Stimulated activated CD4-positive, alpha-beta T cell treated with anti-CD3 and anti-CD28 coated beads, Interleukin-12 subunit alpha, Interleukin-12 subunit beta, amount 100 ng/mL, for 24 hours (primary cell): ENCODE measurements around the gene SLC6A11.

Experiments
- DNase-seq, 2 experiments: peaks; one replicate each; pipeline ENCODE4 v3.0.0-alpha.2; 2020; ENCODE audit warnings: low read depth in 2 of 2

SLC6A11 gene

GRCh38 chr3:10790713-10791112, 25.3 kb upstream of the SLC6A11 start:
- DNase-seq: no peak

GRCh38 chr3:10792208-10792607, 23.8 kb upstream of the SLC6A11 start:
- no peak for DNase-seq

GRCh38 chr3:10798600-10799367, 17.2 kb upstream of the SLC6A11 start:
- no peak for DNase-seq

DNA sequence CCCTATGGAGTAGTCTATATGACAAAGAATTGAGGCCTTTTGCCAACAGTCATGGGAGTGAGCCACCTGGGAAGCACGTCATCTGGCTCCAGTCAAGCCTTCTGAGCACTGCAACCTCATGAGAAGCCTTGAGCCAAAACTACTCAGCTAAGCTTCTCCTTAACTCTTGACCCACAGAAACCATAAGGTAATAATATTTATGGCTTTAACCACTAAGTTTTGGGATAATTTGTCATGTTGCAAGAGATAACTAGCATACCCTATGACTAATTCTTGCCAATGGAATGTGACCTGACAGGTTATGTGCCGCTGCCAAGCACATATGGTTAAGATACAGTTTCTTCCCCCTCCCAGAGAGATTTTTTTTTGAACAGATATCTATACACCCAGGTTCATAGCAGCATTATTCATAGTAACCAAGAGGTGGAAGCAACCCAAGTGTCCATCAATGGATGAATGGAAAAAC, 11.8 kb upstream of the SLC6A11 start:
- DNase-seq: no peak

DNA sequence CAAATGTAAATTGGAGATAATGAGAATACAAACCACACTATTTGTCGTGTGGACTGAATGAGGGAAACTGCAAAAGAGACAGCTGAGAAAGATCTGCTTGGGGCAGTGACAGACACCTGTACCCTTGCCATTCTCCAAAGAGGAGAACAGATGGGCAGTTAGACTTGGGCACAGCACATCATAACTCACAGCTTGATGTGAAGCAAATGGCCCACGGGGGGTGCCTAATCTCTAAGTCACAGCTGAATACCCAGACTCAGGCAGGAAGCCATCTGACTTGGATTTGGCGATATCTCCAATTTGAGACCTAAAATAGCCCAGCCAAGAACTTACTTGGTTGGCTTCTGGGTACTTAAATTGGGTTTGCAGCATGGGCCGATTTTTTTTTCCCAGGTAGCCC, 10.0 kb upstream of the SLC6A11 start:
- no peak for DNase-seq

DNA sequence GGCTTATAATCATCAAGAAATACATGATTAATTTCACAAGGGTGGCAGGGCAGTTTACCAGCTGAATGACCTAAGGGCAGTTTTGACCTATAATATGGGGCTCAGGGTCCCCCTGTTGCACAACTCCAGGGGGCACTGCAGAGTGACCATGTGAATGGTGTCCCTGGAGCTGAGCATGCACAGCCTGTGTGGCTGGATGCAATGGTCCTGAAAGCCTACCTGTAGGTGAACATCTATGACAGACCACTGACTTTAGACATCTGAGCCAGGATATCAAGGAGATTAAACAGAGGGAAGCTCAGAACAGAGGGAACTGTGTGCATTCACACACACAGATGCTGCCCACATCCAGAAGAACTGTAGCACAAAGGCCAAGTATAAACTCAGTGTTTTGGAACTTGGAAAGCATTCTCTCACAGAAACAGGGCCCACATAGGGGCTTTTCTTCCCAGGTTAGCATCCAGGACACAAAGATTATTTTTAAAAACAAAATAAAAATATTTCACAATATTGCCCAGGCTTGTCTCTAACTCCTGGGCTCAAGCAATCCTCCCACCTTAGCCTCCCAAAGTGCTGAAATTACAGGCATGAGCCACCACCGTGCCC, 7.8 kb upstream of the SLC6A11 start:
- DNase-seq: no peak

GRCh38 chr3:10808974-10809373, 7.1 kb upstream of the SLC6A11 start:
- DNase-seq: no peak

DNA sequence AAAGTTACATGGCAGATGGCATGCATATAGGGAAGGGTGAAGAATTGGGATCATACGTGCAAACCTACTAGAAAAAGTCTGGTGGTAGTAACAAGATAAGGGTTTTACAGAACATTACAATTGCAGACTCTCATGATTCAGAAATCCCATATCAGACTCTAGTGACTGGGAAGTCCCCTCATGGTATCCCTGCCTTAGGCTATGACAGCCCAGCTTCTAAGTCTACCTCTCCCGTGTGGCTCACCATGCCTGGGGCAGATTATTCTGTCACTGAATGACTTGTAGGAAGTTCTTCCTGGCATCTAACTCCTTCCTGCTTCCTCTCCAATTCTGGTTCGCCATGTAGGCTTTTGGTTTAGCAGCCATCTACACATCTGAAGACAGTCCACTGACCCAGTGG, 5.7 kb upstream of the SLC6A11 start:
- DNase-seq: no peak

GRCh38 chr3:10813425-10813824, 2.6 kb upstream of the SLC6A11 start:
- no peak for DNase-seq

DNA sequence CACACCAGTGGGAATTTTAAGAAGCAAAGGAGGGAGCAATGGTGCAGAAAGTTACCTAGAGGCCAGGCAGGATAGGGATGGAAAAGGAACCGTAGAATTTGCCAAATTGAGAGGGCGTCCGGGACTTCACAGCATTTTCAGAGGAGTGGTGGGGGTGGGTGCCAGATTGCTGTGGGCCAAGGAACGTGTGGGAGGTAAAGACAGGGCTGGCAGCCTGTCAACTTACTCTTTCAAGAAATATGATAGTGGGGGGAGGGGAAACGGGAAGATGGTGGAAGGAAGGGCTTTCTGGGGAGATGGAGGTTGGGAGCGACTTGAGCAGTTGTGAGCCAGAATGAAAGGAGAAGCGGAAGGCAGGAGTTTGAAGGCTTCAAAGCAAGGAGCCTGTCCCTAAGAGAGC, 1.4 kb upstream of the SLC6A11 start:
- DNase-seq: no peak

- no peak for DNase-seq
Observed at GRCh38 chr3:10815487-10815886, 541 bp upstream of the SLC6A11 start.

GRCh38 chr3:10816863-10817253, 830 bp downstream of the SLC6A11 start:
- DNase-seq: no peak

DNA sequence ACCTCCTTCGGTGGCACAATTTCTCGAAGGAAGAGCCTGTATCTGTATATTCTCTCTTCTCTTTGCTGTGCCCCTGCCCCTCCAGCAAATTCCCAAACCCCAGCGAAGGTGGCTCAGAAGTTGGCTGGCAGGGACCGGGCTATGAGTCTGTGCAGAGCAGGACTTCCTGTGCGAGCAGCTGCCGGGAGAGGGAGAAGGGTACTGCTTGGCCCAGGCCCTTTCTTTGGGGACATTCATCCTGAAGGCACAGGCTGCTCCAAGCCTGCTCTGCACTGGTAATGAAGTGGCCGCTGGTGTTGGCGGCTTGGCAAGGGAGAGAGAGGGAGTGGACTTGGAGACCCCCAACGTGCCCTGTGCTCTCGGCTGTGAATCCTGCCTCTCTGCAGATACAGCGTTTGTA, 1.5 kb downstream of the SLC6A11 start:
- DNase-seq: no peak

DNA sequence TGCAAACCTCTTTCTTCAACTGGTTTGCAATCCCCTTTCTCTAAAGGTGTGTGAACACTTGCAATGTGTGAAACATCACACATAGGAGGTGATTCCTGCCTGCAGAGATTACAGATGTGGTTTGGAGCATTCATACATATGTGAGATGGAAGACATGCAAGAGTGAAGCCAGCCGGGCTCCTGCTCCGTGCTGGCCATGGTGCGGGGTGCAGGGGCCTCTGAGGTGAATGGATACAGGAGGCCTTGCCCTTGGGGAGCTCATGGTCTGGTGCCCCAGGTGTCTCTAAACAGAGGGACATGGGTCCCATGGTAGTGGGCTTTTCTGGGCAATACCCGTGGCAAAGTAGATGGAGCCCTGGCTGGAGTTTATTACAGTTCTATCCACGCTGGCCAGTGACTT, 6.0 kb downstream of the SLC6A11 start:
- no peak for DNase-seq

GRCh38 chr3:10822708-10823515, 6.9 kb downstream of the SLC6A11 start:
- no peak for DNase-seq

DNA sequence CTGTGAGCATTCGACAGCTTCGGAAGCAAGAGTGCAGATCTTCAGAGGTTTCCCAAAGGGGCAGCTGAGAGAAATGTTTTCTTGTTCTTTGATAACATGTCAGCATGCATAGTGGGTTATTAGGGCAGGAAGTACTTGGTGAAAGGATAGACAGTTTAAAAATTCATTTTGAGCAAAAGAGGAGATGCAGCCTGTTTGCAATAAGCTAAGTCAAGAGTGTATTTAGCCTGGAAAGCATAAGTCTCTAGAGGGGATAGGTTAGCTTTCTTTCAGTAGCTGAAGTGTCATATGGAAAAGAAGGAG, 7.4 kb downstream of the SLC6A11 start:
- no peak for DNase-seq

DNA sequence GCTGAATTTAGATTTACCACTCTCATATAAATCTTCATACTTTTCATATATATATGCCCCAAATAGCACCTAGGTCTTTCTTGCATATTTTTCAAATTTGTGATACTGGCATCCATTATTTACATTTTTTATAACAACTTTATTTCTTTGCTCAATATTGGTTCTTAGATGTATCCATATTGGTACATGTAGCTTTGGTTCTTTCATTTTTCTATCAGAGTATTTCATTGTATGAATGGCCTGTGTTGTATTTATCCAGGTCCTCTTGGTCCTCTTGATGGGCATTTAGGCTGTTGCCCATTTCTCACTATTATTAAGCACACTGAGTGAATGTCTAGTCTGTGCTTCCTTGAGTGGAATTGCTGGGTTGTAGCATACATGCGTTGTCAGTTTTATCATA, 8.4 kb downstream of the SLC6A11 start:
- DNase-seq: no peak

- DNase-seq: no peak
Observed at GRCh38 chr3:10833855-10834414, 17.9 kb downstream of the SLC6A11 start.

DNA sequence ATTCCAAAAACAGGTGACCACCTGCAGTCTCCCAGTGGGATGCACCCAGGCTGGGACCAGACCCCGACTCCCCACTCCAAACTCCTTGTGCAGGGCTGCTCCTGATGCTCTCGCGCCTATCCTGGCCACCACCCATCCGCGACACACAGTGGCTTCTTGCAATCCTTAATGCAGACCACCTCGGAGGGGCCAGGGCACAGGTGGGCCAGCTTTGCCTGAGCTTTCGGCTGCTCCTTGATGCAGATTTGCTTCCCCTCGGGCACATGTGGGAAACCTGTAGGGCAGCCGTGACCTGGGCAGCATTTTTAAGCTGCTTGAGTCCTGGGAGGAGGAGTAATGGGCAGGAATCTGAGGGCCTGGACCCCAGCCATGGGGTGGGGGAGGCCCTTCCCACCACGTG, 18.9 kb downstream of the SLC6A11 start:
- DNase-seq: no peak

DNA sequence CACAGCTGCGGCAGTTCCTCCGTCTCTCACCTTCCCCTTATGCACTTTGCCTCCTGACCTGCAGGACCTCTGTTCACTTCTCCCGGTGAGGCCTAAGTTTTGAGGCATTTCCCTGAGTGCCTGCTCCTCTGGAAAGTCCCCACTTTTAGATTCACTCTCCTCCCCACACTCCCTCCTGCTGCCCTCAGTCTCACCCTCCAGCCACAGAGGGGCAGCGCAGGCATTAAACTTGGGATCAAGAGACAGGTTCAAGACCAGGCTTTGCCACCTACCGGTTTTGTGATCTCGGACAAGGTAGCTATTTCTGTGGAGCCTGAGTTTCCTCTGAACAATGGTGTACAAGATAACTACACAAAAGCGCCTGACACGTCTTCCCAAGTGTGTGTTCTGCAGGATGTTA, 19.4 kb downstream of the SLC6A11 start:
- DNase-seq: no peak

GRCh38 chr3:10836676-10837075, 20.6 kb downstream of the SLC6A11 start:
- no peak for DNase-seq

DNA sequence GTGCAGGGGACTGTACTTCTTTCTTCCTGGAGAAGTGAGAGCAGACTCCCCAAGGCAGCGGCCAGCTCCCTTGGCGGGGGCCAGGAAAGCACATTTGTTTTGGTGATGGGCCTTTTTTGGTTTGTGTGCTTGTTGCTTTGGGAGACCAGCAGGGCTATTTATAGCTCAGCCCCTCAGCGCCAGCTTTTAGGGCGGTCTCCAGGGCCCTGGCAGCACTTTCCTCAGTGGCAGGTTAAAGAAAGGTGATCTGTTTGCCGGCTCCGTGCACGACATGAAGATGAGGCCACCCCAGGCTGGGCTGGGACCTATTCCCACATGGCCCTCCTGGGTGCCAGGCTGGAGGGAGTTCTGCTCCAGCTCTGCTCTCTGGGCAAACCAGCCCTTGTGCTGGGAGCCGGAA, 21.8 kb downstream of the SLC6A11 start:
- DNase-seq: no peak

GRCh38 chr3:10839167-10839566, 23.1 kb downstream of the SLC6A11 start:
- no peak for DNase-seq
